Mesenchymal stem cell (in vitro differentiated cells and primary cell): ENCODE results near the gene PTPN1.
"Not testable (repeated sequence)": the region's sequence is repeated elsewhere in the genome, so short reads cannot be mapped to it uniquely, and the experiment has no call there.

ENCODE experiments used
- DNase-seq: peaks from one replicate; pipeline ENCODE4 v3.0.0-alpha.2; 2013
- H2AFZ ChIP-seq: one replicate; pipeline ENCODE4 v1.6.1; 2013; ENCODE audit warnings: low read depth, mild to moderate bottlenecking, control low read depth, inconsistent platforms, low read length, moderate library complexity
- H2AK5ac ChIP-seq: 2 replicates; pipeline ENCODE4 v1.6.1; 2013; ENCODE audit warnings: low read length, moderate library complexity, mild to moderate bottlenecking, inconsistent platforms; ENCODE audit not compliant: severe bottlenecking
- H2BK120ac ChIP-seq: one replicate; pipeline ENCODE4 v1.6.1; 2013; ENCODE audit warnings: low read depth, mild to moderate bottlenecking, inconsistent platforms, low read length, moderate library complexity
- H2BK12ac ChIP-seq, 2 experiments: one replicate each; pipeline ENCODE4 v1.6.1; 2013; ENCODE audit warnings: inconsistent platforms in 2 of 2, low read length in 2 of 2, mild to moderate bottlenecking in 2 of 2, moderate library complexity in 2 of 2, control low read depth in 1 of 2
- H2BK15ac ChIP-seq: one replicate; pipeline ENCODE4 v1.6.1; 2013; ENCODE audit warnings: mild to moderate bottlenecking, low read depth, inconsistent platforms; ENCODE audit not compliant: poor library complexity, severe bottlenecking
- H2BK5ac ChIP-seq: 2 replicates; pipeline ENCODE4 v1.6.1; 2013; ENCODE audit warnings: low read depth, mild to moderate bottlenecking, low read length, control low read depth, inconsistent platforms; ENCODE audit not compliant: poor library complexity, severe bottlenecking
- H3K14ac ChIP-seq, 2 experiments: one replicate each; pipeline ENCODE4 v1.6.1; 2013; ENCODE audit warnings: inconsistent platforms in 2 of 2, low read length in 2 of 2, control low read depth in 1 of 2, mild to moderate bottlenecking in 1 of 2, moderate library complexity in 1 of 2
- H3K18ac ChIP-seq, 2 experiments: one replicate each; pipeline ENCODE4 v1.6.1; 2013; ENCODE audit warnings: inconsistent platforms in 2 of 2, low read length in 2 of 2, control low read depth in 1 of 2, low read depth in 1 of 2, mild to moderate bottlenecking in 1 of 2
- H3K23ac ChIP-seq, 2 experiments: one replicate each; pipeline ENCODE4 v1.6.1; 2013; ENCODE audit warnings: inconsistent platforms in 2 of 2, low read length in 2 of 2, mild to moderate bottlenecking in 2 of 2, moderate library complexity in 2 of 2, control low read depth in 1 of 2
- H3K27ac ChIP-seq: 2 replicates; pipeline ENCODE4 v1.5.1; 2013; ENCODE audit warnings: mild to moderate bottlenecking, moderate library complexity, low read length, control low read depth, inconsistent platforms; ENCODE audit not compliant: poor library complexity, severe bottlenecking
- H3K27me3 ChIP-seq, 2 experiments: 2 replicates each; pipeline versions ENCODE4 v1.6.1 to v1.7.0; 2013; ENCODE audit warnings: low read length in 2 of 2, mild to moderate bottlenecking in 2 of 2, moderate library complexity in 2 of 2, control low read depth in 1 of 2, inconsistent platforms in 1 of 2; ENCODE audit not compliant: control insufficient read depth in 1 of 2, insufficient read depth in 1 of 2
- H3K36me3 ChIP-seq, 2 experiments: 2 replicates each; pipeline versions ENCODE4 v1.6.1 to v1.7.0; 2013; ENCODE audit warnings: low read length in 2 of 2, control low read depth in 1 of 2, inconsistent platforms in 1 of 2, low read depth in 1 of 2, mild to moderate bottlenecking in 1 of 2; ENCODE audit not compliant: insufficient read depth in 2 of 2, control insufficient read depth in 1 of 2
- H3K4ac ChIP-seq, 2 experiments: one replicate each; pipeline ENCODE4 v1.6.1; 2013; ENCODE audit warnings: inconsistent platforms in 2 of 2, low read length in 2 of 2, mild to moderate bottlenecking in 2 of 2, moderate library complexity in 2 of 2, control low read depth in 1 of 2, low read depth in 1 of 2
- H3K4me1 ChIP-seq: 2 replicates; pipeline ENCODE4 v1.6.1; 2013; ENCODE audit warnings: low read depth, low read length, control low read depth; ENCODE audit not compliant: control insufficient read depth, insufficient read depth
- H3K4me2 ChIP-seq: 2 replicates; pipeline ENCODE4 v1.6.1; 2013; ENCODE audit warnings: low read length, mild to moderate bottlenecking, inconsistent platforms; ENCODE audit not compliant: poor library complexity, severe bottlenecking
- H3K4me3 ChIP-seq, 2 experiments: 2 replicates each; pipeline versions ENCODE4 v1.5.1 to v1.7.0; 2013; ENCODE audit warnings: low read length in 2 of 2, mild to moderate bottlenecking in 2 of 2, control low read depth in 1 of 2, low read depth in 1 of 2; ENCODE audit not compliant: insufficient read depth in 1 of 2
- H3K79me1 ChIP-seq: replicated peaks from 2 replicates; pipeline ENCODE4 v1.6.1; 2013; ENCODE audit warnings: mild to moderate bottlenecking, control low read depth, low read length, inconsistent platforms; ENCODE audit not compliant: poor library complexity, severe bottlenecking
- H3K9ac ChIP-seq: 2 replicates; pipeline ENCODE4 v1.7.0; 2013; ENCODE audit warnings: mild to moderate bottlenecking, low read length, moderate library complexity
- H3K9me3 ChIP-seq: 2 replicates; pipeline ENCODE4 v1.7.0; 2013; ENCODE audit warnings: mild to moderate bottlenecking, low read length; ENCODE audit not compliant: control insufficient read depth
- H4K8ac ChIP-seq: one replicate; pipeline ENCODE4 v1.6.1; 2013; ENCODE audit warnings: inconsistent platforms, mild to moderate bottlenecking, low read length, moderate library complexity
- H4K91ac ChIP-seq: one replicate; pipeline ENCODE4 v1.6.1; 2013; ENCODE audit warnings: mild to moderate bottlenecking, low read length, inconsistent platforms
- WGBS: methylation state at CpG from one replicate; pipeline ENCODE4 v1.1.7; 2013; ENCODE audit warnings: mixed read lengths; 5-methylcytosine and 5-hydroxymethylcytosine counted together

The PTPN1 gene

GRCh38 chr20:50506270-50506579, 4.0 kb upstream of the PTPN1 start:
- H3K4me3 ChIP-seq, result no peak overlapping the region
- no peak overlapping the region for H4K8ac ChIP-seq
- H2BK120ac ChIP-seq, result no peak overlapping the region
- H3K23ac ChIP-seq, result no peak overlapping the region
- no peak overlapping the region for H2AFZ ChIP-seq
- no peaks in the 10 kb centered on the region for H3K36me3 ChIP-seq
- no peak overlapping the region for H3K14ac ChIP-seq
- peak overlapping the region in 1 of 2 experiments; percentile 32 for H2BK12ac ChIP-seq
- H3K27me3 ChIP-seq, result no peaks in the 10 kb centered on the region
- no peak overlapping the region for H2BK15ac ChIP-seq
- no peak overlapping the region for H3K9ac ChIP-seq
- no peaks in the 10 kb centered on the region for H3K9me3 ChIP-seq
- no peak overlapping the region for H3K4ac ChIP-seq
- H2AK5ac ChIP-seq, result no peak overlapping the region
- no peak overlapping the region for H3K4me2 ChIP-seq
- no peak overlapping the region for H2BK5ac ChIP-seq
- H3K27ac ChIP-seq, result no peak overlapping the region
- no peak overlapping the region for H3K18ac ChIP-seq
- no peak for DNase-seq
- H4K91ac ChIP-seq, result no peak overlapping the region
- WGBS, result 83% methylated on average over 3 of the region's 3 CpGs
- H3K79me1 ChIP-seq, result no peaks in the 10 kb centered on the region
- H3K4me1 ChIP-seq, result peaks cover 13% of the 10 kb centered on the region

DNA sequence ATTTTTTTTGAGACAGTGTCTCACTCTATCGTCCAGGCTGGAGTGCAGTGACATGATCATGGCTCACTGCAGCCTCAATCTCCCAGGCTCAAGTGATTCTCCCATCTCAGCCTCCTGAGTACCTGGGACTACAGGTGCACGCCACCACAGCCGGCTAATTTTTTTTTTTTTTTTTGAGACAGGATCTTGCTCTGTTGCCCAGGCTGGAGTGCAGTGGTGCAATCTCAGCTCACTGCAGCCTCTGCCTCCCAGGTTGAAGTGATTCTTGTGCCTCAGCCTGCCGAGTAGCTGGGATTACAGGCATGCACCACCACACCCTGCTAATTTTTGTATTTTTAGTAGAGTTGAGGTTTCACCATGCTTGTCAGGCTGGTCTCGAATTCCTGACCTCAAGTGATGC, 2.4 kb upstream of the PTPN1 start:
- H2BK5ac ChIP-seq, result not testable (repeated sequence)

DNA sequence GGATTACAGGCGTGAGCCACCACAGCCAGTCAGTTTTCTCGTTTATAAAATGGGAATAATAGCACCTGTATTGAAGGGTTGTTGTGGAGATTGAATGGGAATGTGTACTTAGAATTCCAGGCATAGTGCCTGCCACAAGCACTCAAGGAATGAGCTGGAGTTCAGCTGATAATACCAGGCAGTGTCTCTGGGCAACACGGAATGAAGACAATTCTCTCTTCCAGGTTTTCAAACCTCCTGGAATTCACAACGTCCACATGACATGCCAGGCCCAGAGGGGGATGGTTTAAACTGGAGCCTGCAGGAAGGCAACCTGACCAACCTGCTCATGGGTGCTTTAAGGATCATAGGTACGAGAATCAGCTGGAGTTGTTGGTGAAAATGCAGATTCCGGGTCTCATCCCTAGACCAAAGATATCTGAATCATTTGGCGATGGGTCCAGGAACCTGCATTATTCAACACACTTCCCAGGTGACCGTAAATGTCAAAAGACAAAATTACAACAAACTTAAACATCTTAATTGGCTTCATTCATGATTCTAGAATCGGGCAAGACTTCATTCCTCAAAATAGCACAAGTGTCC, 1.9 kb upstream of the PTPN1 start:
- 87% methylated on average over 8 of the region's 9 CpGs for WGBS
- peaks cover 13% of the 10 kb centered on the region for H3K4me1 ChIP-seq

More for the DNA sequence above, 2.4 kb upstream of the PTPN1 start:
- H2BK12ac ChIP-seq, H2BK120ac ChIP-seq, H3K4me2 ChIP-seq, H3K23ac ChIP-seq, H3K18ac ChIP-seq, H3K4me3 ChIP-seq, H3K79me1 ChIP-seq, H2AFZ ChIP-seq, H3K27me3 ChIP-seq, H4K91ac ChIP-seq, H4K8ac ChIP-seq, H3K9me3 ChIP-seq, DNase-seq, H3K4ac ChIP-seq, H2BK15ac ChIP-seq, H3K14ac ChIP-seq, H3K36me3 ChIP-seq, H2AK5ac ChIP-seq, H3K9ac ChIP-seq: not testable (repeated sequence)
- Histone ChIP-seq H3K27ac (peak overlapping the region; percentile 49), H3K4me1 (peaks cover 13% of the 10 kb centered on the region)
- WGBS, result 96% methylated on average over 5 of the region's 5 CpGs

GRCh38 chr20:50510706-50511542, 741 bp downstream of the PTPN1 start:
- no peaks in the 10 kb centered on the region for H3K27me3 ChIP-seq
- no peaks in the 10 kb centered on the region for H3K9me3 ChIP-seq
- H2AFZ ChIP-seq, result no peak overlapping the region
- peak overlapping the region; percentile 86 for H3K4me2 ChIP-seq
- H3K4me3 ChIP-seq, result peak overlapping the region; percentile 91 to 98
- H2AK5ac ChIP-seq, result peak overlapping the region; percentile 15
- peak overlapping the region in 1 of 2 experiments; percentile 97 for H3K14ac ChIP-seq
- peak overlapping the region; percentile 21 for H2BK120ac ChIP-seq
- WGBS, result 6% methylated on average over 30 of the region's 32 CpGs
- H3K9ac ChIP-seq, result peak overlapping the region; percentile 97
- peak overlapping the region; percentile 66 to 100 for H3K23ac ChIP-seq
- no peak for DNase-seq
- peaks cover 3 to 6% of the 10 kb centered on the region in 2 experiments for H3K36me3 ChIP-seq
- H2BK12ac ChIP-seq, result peak overlapping the region; percentile 14 to 91
- peak overlapping the region; percentile 67 for H2BK5ac ChIP-seq
- no peaks in the 10 kb centered on the region for H3K79me1 ChIP-seq
- H4K91ac ChIP-seq, result peak overlapping the region; percentile 30
- peak overlapping the region; percentile 73 to 98 for H3K4ac ChIP-seq
- H3K27ac ChIP-seq, result peak overlapping the region; percentile 66
- peak overlapping the region; percentile 79 to 100 for H3K18ac ChIP-seq
- H4K8ac ChIP-seq, result peak overlapping the region; percentile 56
- H3K4me1 ChIP-seq, result peaks cover 14% of the 10 kb centered on the region
- peak overlapping the region; percentile 9 for H2BK15ac ChIP-seq

More for the DNA sequence above, 1.9 kb upstream of the PTPN1 start:
- Histone ChIP-seq H3K18ac (no peak overlapping the region), H3K4ac (peak overlapping the region; percentile 31 to 58), H2BK12ac (peak overlapping the region in 1 of 2 experiments; percentile 3), H3K27ac (peak overlapping the region; percentile 75), H3K14ac (no peak overlapping the region), H3K79me1 (no peaks in the 10 kb centered on the region), H2BK15ac (peak overlapping the region; percentile 16), H4K91ac (peak overlapping the region; percentile 25), H3K9me3 (no peaks in the 10 kb centered on the region), H3K4me3 (no peak overlapping the region), H4K8ac (no peak overlapping the region), H2BK5ac (peak overlapping the region; percentile 66), H2BK120ac (no peak overlapping the region), H3K36me3 (no peaks in the 10 kb centered on the region), H2AFZ (no peak overlapping the region), H2AK5ac (no peak overlapping the region), H3K27me3 (no peaks in the 10 kb centered on the region), H3K9ac (no peak overlapping the region), H3K4me2 (no peak overlapping the region), H3K23ac (no peak overlapping the region)
- no peak for DNase-seq
